NCI-H2196 (cell line): ENCODE results near the gene FOXO1.

ENCODE experiments used
- DNase-seq: peaks from one replicate; lab custom pipeline; 2025; ENCODE audit not compliant: unreplicated experiment; lab: John Stamatoyannopoulos, UW

Gene FOXO1

GRCh38 chr13:40552895-40553294 lies 113.5 kb downstream of the FOXO1 start:
- DNase-seq = no peak

- no peak for DNase-seq
Observed at GRCh38 chr13:40550130-40550529, 116.3 kb downstream of the FOXO1 start.

- DNase-seq = no peak
Observed at GRCh38 chr13:40549500-40550094, 116.8 kb downstream of the FOXO1 start.

- DNase-seq = no peak
Observed at GRCh38 chr13:40547591-40548315, 118.7 kb downstream of the FOXO1 start.

GRCh38 chr13:40546047-40546446 lies 120.4 kb downstream of the FOXO1 start:
- no peak for DNase-seq

- DNase-seq = no peak
Observed at GRCh38 chr13:40540328-40541044, 126.0 kb downstream of the FOXO1 start.

- no peak for DNase-seq
Observed at GRCh38 chr13:40539576-40540327, 126.7 kb downstream of the FOXO1 start.

- no peak for DNase-seq
Observed at GRCh38 chr13:40537146-40537895, 129.1 kb downstream of the FOXO1 start.

GRCh38 chr13:40536443-40537113 lies 129.9 kb downstream of the FOXO1 start:
- peak; percentile 2 for DNase-seq

- DNase-seq = no peak
Observed at GRCh38 chr13:40535345-40535836, 131.1 kb downstream of the FOXO1 start.

GRCh38 chr13:40534456-40534855 lies 132.0 kb downstream of the FOXO1 start:
- DNase-seq = no peak

GRCh38 chr13:40533072-40533471 lies 133.4 kb downstream of the FOXO1 start:
- no peak for DNase-seq

- no peak for DNase-seq
Observed at GRCh38 chr13:40530961-40531360, 135.5 kb downstream of the FOXO1 start.

GRCh38 chr13:40528881-40529280 lies 137.6 kb downstream of the FOXO1 start:
- DNase-seq = no peak

GRCh38 chr13:40527914-40528313 lies 138.5 kb downstream of the FOXO1 start:
- no peak for DNase-seq

- DNase-seq = no peak
Observed at GRCh38 chr13:40522282-40522681, 144.2 kb downstream of the FOXO1 start.

GRCh38 chr13:40520916-40521315 lies 145.5 kb downstream of the FOXO1 start:
- DNase-seq = no peak

- no peak for DNase-seq
Observed at GRCh38 chr13:40519637-40520036, 146.8 kb downstream of the FOXO1 start.

- DNase-seq = no peak
Observed at GRCh38 chr13:40518481-40518882, 148.0 kb downstream of the FOXO1 start.
